ENCODE data around the gene SERGEF. TPM values are rescaled to one million over a fixed set of nuclear protein-coding genes. Genes with fewer than 3 reads are reported as not detected.

The SERGEF gene
- total RNA-seq, 4 donors from 2014 or later: 17.1 to 39.3 (median 33.1) TPM

DNA sequence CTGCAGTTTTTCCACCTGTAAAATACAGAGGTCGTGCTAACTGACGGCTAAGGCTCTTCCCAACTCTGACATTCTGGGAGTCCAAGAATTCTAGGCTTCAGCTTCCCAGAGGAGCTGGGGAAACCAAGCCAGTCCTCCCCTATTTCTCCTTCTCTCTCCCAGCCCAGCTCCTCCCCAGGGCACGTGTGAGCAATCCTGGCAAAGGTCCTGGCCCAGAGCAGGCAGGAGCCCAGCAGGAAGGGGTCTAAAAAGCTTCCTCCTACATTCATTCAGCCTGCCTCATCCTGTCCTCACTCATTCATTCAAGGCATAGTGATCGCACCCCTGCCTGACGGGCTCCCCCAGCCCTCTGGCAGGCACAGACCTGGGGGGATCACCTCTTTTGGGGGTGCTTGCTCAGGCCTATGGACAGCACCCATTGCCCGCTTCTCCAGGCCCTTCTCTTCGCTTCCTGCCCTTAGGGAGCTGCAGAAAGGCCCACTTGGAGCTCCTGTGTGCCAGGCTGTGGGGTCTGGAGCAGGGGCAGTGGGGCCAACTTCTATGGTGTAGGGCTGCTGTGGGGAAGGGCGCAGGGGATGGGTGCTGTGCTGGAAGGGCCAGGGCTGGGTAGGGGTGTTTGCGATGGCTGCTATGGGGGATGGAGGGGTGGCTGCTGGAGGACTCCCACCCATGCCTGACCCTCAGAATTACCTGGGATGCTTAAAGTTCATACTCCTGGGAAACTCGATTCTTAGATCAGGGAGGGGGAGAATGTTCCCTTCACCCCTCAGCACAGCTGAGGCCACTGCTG lies 268.5 kb downstream of the SERGEF start:
- 68 to 72% methylated on average over 10 of the region's 10 CpGs for WGBS, 2 donors
- intact Hi-C loops (cut with DNase I; ENCODE audit: low total_unique reads): no loop called here
- H3K4me3 ChIP-seq (ENCODE audit: low read depth, poor library complexity, severe bottlenecking): no peak overlapping the region
- no peak for DNase-seq (ENCODE audit: low spot score in 2 of 2)
- TF ChIP-seq POLR2A (IDR thresholded peaks at IDR 0.05): no peak
- TF ChIP-seq, protein P1, sequence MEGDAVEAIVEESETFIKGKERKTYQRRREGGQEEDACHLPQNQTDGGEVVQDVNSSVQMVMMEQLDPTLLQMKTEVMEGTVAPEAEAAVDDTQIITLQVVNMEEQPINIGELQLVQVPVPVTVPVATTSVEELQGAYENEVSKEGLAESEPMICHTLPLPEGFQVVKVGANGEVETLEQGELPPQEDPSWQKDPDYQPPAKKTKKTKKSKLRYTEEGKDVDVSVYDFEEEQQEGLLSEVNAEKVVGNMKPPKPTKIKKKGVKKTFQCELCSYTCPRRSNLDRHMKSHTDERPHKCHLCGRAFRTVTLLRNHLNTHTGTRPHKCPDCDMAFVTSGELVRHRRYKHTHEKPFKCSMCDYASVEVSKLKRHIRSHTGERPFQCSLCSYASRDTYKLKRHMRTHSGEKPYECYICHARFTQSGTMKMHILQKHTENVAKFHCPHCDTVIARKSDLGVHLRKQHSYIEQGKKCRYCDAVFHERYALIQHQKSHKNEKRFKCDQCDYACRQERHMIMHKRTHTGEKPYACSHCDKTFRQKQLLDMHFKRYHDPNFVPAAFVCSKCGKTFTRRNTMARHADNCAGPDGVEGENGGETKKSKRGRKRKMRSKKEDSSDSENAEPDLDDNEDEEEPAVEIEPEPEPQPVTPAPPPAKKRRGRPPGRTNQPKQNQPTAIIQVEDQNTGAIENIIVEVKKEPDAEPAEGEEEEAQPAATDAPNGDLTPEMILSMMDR (IDR thresholded peaks at IDR 0.05): no peak

DNA sequence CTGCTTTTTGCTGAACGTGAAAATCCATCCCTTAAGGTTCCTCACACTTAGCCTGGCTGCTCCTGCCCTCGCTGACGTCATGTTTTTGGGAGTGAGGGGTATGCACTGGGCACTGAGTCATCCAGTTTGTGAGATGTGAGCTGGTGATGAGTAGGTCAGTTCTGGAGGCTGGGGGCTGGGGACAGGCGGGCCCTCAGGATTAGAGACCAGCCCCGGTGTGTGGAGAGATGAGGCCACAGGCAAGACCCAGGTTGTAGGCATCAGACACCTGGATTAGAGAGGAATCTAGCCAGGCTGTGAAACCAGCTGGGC lies 269.1 kb downstream of the SERGEF start:
- no peak for DNase-seq (ENCODE audit: low spot score in 2 of 2)
- 69 to 79% methylated on average over 4 to 5 of the region's 5 CpGs for WGBS, 2 donors
- intact Hi-C loops (cut with DNase I; ENCODE audit: low total_unique reads): no loop called here
- TF ChIP-seq, protein P1 (IDR thresholded peaks at IDR 0.05): no peak
- TF ChIP-seq POLR2A (IDR thresholded peaks at IDR 0.05): no peak
- no peak overlapping the region for H3K4me3 ChIP-seq (ENCODE audit: low read depth, poor library complexity, severe bottlenecking)

DNA sequence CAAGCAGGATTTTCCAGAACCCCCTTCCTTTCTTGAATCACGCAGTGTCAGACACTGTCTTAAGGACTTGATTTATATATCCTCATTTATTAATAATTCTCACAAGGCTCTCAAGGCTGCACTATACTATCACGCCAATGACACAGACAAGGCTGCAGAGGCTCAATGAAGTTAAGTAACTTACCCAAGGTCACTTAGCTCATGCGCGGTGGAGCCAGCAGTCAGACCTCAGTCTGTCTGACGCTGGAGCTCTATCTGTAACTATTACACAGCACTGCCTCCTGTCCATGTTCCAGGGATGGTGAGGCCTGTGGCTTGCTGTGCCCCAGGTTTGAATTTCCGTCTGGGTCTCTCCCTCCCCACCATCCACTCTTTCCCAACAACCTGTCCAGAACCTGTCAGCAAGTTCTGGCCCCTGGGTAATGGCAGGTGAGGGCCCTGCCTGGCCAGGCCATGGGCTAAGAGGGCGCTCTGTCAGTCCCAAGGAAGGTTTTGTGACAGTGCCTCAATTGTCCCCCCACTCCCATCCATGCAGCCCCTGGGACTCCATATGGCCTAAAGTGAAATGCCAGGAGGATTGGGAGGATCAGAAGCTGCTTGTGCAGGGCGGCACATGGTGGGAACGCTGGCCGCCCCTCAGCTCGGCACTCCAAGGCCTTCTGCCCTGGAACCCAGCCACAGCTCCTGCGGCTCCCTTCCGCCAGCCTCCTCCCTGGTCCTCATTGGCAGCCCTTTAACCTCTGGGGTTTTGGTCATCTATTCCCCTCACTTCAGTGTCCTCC lies 269.6 kb downstream of the SERGEF start:
- 89 to 90% methylated on average over 13 of the region's 13 CpGs for WGBS, 2 donors
- DNase-seq (ENCODE audit: low spot score in 2 of 2): no peak
- no peak overlapping the region for H3K4me3 ChIP-seq (ENCODE audit: low read depth, poor library complexity, severe bottlenecking)

DNA sequence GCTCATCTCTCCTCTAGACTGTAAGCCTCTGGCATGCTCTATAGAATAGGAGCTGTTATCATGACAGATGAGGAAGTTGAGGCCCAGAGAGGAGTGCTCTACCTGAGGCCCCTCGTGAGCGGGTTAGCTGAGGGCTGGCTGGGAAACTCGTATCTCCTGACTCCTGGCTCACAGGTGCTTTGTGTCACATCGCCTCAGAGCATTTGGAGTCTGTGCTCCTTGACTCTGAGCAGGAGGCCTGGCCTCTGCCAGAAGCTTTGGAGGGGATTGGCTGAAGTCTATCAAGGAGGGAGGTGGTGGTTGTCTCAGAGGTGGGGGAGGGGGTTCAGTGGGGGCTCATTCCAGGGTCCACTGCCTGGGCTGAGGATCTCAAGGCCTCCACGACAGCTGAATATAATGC lies 270.8 kb downstream of the SERGEF start:
- intact Hi-C loops (cut with DNase I; ENCODE audit: low total_unique reads): no loop called here
- no peak for TF ChIP-seq POLR2A (IDR thresholded peaks at IDR 0.05)
- TF ChIP-seq, protein P1 (IDR thresholded peaks at IDR 0.05): no peak
- H3K4me3 ChIP-seq (ENCODE audit: low read depth, poor library complexity, severe bottlenecking): no peak overlapping the region
- DNase-seq (ENCODE audit: low spot score in 2 of 2): no peak
- 86 to 88% methylated on average over 4 to 5 of the region's 5 CpGs for WGBS, 2 donors

More for the DNA sequence above, 269.6 kb downstream of the SERGEF start:
- intact Hi-C loops (cut with DNase I; ENCODE audit: low total_unique reads): no loop called here
- TF ChIP-seq, protein P1 (IDR thresholded peaks at IDR 0.05): no peak
- TF ChIP-seq POLR2A (IDR thresholded peaks at IDR 0.05): no peak

DNA sequence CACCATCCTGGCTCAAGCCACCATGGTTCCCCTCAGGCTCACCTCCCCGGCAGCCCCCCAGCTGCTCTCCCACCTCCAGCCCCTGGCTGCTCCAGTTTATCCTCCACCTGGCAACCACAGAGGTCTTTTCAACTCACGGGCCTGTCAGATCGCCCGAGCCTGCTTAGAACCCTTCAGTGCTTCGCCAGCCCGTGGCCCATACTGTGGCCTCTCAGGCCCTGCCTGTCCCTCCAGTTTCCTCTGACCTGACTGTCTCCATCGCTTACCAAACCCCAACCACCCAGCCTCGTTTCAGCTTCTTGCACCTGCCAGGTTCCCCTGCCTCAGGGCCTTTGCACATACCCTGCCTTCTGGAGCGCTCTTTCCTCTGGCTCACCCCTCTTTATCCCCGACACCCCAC lies 271.4 kb downstream of the SERGEF start:
- WGBS, 2 donors: 90% methylated on average over 10 of the region's 10 CpGs
- H3K4me3 ChIP-seq (ENCODE audit: low read depth, poor library complexity, severe bottlenecking): no peak overlapping the region
- DNase-seq (ENCODE audit: low spot score in 2 of 2): no peak
- intact Hi-C loops (cut with DNase I; ENCODE audit: low total_unique reads): no loop called here
- TF ChIP-seq, protein P1 (IDR thresholded peaks at IDR 0.05): no peak
- TF ChIP-seq POLR2A (IDR thresholded peaks at IDR 0.05): no peak
